ENCODE measurements around the gene ZNF878. TPM values are rescaled to one million over a fixed set of nuclear protein-coding genes. Genes with fewer than 3 reads are reported as not detected.

The ZNF878 gene
- total RNA-seq = 1 to 10 TPM in 2 of 4 donors, under 1 TPM in 1, not detected in 1; 0.34 to 1.3 (median 1.1) TPM

- peak; percentile 52 to 71 for TF ChIP-seq POLR2A (IDR thresholded peaks at IDR 0.05)
- TF ChIP-seq EP300 (IDR thresholded peaks at IDR 0.05) = no peak
- peak in 1 of 3 donors; percentile 35 for TF ChIP-seq POLR2AphosphoS5 (IDR thresholded peaks at IDR 0.05)
- DNase-seq (ENCODE audit: low spot score in 2 of 2) = peak; percentile 92 to 95
- Histone ChIP-seq H3K27ac (peak within 1 kb of the TSS; percentile 38), H3K4me3 (peak within 1 kb of the TSS; percentile 70), H3K9me3 (no peaks in the 10 kb centered on the region), H3K4me1 (peaks cover 15% of the 10 kb centered on the region), H3K36me3 (no peaks in the 10 kb centered on the region), H3K27me3 (no peaks in the 10 kb centered on the region)
- WGBS = 2% methylated on average over 11 of the region's 46 CpGs
These were observed at the start of gene ZNF878 for GRCh38 chr19:12052497-12053169. ZNF878 (minus strand) TSS chr19:12052961; CDS start chr19:12052801, 160 bp downstream.

DNA sequence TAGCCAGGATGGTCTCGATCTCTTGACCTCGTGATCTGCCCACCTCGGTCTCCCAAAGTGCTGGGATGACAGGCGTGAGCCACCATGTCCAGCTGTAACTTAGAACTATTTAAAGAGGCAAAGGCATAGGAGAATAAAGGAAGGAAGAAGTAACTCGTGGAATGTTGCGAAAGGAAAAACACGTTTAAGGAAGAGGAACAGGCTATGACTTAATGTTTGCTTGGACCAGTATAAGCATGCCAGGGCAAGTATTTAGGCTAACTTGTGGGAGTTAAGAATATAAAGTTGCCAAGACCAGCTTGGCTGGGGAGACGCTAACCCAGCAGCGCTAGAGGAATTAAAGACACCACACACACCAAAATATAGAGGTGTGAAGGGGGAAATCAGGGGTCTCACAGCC, 45.3 kb upstream of the ZNF878 start:
- Histone ChIP-seq H3K27me3 (no peaks in the 10 kb centered on the region), H3K4me3 (no peak overlapping the region), H3K9me3 (no peaks in the 10 kb centered on the region), H3K27ac (peak overlapping the region; percentile 45), H3K36me3 (no peaks in the 10 kb centered on the region), H3K4me1 (peaks cover 5% of the 10 kb centered on the region)
- no peak for TF ChIP-seq CTCF (IDR thresholded peaks at IDR 0.05)
- no peak for TF ChIP-seq POLR2A (IDR thresholded peaks at IDR 0.05)
- TF ChIP-seq EP300 (IDR thresholded peaks at IDR 0.05) = no peak
- no peak for TF ChIP-seq POLR2AphosphoS5 (IDR thresholded peaks at IDR 0.05)
- DNase-seq (ENCODE audit: low spot score in 2 of 2) = no peak
- WGBS = 71% methylated on average over 9 of the region's 9 CpGs

DNA sequence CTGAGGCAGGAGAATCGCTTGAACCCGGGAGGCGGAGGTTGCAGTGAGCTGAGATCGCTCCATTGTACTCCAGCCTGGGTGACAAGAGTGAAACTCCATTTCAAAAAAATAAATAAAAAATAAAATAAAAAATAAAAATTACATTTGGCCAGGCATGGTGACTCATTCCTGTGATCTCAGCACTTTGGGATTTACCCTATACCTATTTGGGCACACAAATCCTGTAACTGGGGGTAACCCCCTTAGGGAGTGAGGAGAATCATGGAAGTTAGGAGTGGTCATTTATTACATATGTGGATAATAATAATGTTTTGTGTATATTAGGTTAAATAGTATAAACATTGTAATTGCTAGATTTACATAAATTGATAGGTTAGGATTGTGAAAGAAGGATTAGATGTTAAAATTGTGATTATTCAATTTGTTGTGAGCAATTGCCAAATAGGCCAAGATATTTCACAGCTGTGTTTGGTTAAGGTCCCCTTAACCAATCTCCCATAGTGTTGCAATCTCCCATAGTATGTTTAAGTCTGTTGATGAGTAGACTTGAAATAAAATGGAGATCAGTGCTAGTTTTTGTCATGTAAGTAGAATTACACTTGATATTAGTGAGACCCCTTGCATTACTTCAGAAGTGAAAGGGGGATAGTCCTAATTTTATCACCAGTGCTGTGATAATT, 42.5 kb upstream of the ZNF878 start:
- H3K4me1 ChIP-seq = peaks cover 21% of the 10 kb centered on the region
- no peak overlapping the region for H3K4me3 ChIP-seq
- H3K27me3 ChIP-seq = no peaks in the 10 kb centered on the region
- H3K27ac ChIP-seq = no peak overlapping the region
- no peak for DNase-seq (ENCODE audit: low spot score in 2 of 2)
- H3K36me3 ChIP-seq = no peaks in the 10 kb centered on the region
- TF ChIP-seq POLR2A (IDR thresholded peaks at IDR 0.05) = no peak
- WGBS = 95% methylated on average over 4 of the region's 4 CpGs
- H3K9me3 ChIP-seq = no peaks in the 10 kb centered on the region

- no peak overlapping the region for H3K4me3 ChIP-seq
- TF ChIP-seq POLR2A (IDR thresholded peaks at IDR 0.05) = no peak
- no peak for TF ChIP-seq POLR2AphosphoS5 (IDR thresholded peaks at IDR 0.05)
- TF ChIP-seq EP300 (IDR thresholded peaks at IDR 0.05) = no peak
- TF ChIP-seq CTCF (IDR thresholded peaks at IDR 0.05) = no peak
- no peaks in the 10 kb centered on the region for H3K27me3 ChIP-seq
- DNase-seq (ENCODE audit: low spot score in 2 of 2) = no peak
- peaks cover 21% of the 10 kb centered on the region for H3K4me1 ChIP-seq
- WGBS = 86% methylated on average over 3 of the region's 3 CpGs
- H3K27ac ChIP-seq = no peak overlapping the region
- H3K36me3 ChIP-seq = no peaks in the 10 kb centered on the region
- no peaks in the 10 kb centered on the region for H3K9me3 ChIP-seq
These were observed 41.0 kb upstream of the ZNF878 start for GRCh38 chr19:12093777-12094176.

DNA sequence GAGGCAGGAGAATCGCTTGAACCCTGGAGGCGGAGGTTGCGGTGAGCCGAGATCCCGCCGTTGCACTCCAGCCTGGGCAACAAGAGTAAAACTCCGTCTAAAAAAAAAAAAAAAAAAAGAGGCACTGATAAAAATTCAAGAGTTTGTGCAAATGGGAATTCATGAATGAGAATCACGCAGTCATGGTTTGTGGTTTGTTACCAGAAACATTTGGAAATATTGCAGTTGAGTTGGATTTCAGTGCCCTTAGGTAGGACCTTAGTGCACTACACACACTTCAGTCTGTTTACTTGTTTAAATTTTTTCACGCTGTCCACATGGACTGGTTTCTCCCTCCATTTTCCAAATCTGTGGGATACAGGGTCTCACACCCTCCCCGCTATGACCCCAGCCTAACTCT, 40.2 kb upstream of the ZNF878 start:
- DNase-seq (ENCODE audit: low spot score in 2 of 2) = no peak
- TF ChIP-seq EP300 (IDR thresholded peaks at IDR 0.05) (no peak), POLR2A (IDR thresholded peaks at IDR 0.05) (no peak), POLR2AphosphoS5 (IDR thresholded peaks at IDR 0.05) (no peak), CTCF (IDR thresholded peaks at IDR 0.05) (no peak)
- H3K27me3 ChIP-seq = no peaks in the 10 kb centered on the region

More for the DNA sequence above, 40.2 kb upstream of the ZNF878 start:
- Histone ChIP-seq H3K36me3 (no peaks in the 10 kb centered on the region), H3K27ac (no peak overlapping the region), H3K4me1 (peaks cover 21% of the 10 kb centered on the region), H3K9me3 (no peaks in the 10 kb centered on the region), H3K4me3 (peak overlapping the region; percentile 60)
- WGBS = 20% methylated on average over 10 of the region's 10 CpGs
